ENCODE measurements around the gene RAB36.

DNA sequence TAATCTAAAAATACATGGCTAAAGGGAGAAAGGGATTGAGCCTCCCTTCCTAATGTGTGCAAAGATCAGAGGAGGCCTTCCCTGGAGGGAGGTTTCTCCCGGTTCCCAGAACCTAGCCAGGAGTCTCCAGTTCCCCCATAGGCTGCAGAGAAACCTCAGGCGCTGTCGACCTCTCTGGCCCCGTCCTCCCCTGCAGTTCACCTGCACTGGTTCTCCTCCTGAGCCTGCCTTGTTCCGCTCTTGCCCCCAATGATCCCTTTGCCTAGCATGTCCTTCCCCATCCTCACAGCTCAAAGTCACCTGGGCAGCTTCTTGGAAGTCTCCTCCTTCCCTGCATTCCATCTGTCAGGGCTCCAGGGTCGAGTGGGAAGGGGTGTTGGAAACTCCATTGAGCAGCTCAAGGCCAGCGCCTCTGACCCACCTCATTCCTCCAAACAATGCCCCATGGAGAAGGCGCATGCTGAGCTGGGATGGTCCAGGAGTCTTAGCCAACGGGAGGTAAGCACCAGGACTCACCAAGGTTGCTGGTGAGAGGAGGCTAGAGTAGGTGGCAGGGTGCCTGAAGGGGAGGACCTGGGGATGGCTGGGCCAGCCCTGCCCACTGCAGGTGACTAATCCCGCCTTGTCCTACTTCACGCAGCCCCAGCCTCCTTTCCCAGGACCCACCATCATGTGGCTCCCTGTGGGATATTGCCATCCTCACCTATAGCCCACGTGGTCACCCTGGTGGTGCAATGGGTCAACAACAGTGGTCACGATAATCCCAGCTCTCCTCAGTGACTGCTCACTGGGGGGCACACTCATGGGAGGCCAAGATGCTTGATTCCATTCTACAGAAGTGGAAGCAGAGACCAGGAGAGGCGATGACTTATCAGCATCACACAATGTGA is 18.9 kb upstream of the RAB36 start:
- TF ChIP-seq, protein P1, sequence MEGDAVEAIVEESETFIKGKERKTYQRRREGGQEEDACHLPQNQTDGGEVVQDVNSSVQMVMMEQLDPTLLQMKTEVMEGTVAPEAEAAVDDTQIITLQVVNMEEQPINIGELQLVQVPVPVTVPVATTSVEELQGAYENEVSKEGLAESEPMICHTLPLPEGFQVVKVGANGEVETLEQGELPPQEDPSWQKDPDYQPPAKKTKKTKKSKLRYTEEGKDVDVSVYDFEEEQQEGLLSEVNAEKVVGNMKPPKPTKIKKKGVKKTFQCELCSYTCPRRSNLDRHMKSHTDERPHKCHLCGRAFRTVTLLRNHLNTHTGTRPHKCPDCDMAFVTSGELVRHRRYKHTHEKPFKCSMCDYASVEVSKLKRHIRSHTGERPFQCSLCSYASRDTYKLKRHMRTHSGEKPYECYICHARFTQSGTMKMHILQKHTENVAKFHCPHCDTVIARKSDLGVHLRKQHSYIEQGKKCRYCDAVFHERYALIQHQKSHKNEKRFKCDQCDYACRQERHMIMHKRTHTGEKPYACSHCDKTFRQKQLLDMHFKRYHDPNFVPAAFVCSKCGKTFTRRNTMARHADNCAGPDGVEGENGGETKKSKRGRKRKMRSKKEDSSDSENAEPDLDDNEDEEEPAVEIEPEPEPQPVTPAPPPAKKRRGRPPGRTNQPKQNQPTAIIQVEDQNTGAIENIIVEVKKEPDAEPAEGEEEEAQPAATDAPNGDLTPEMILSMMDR (conservative IDR thresholded peaks at IDR 0.05; ENCODE audit: low read depth, low read length) = no peak
- TF ChIP-seq EZH2 (IDR thresholded peaks at IDR 0.05; ENCODE audit: low read length, unreplicated experiment) (no peak), EZH2phosphoT487 (IDR thresholded peaks at IDR 0.05; ENCODE audit: borderline replicate concordance, low read length) (no peak)

Measured in PC-3 (cell line).